Stimulated activated CD8-positive, alpha-beta memory T cell treated with anti-CD3 and anti-CD28 coated beads, Interleukin-7, amount 100 ng/mL, for 4 hours (primary cell): Measurements from ENCODE around the gene RMND5A.
"Not testable (repeated sequence)": the region's sequence is repeated elsewhere in the genome, so short reads cannot be mapped to it uniquely, and the experiment has no call there.

Experiments
- DNase-seq, 2 donors: peaks; one replicate each; pipeline ENCODE4 v3.0.0-alpha.2; 2020; ENCODE audit warnings: low read depth in 2 of 2

The RMND5A gene

DNA sequence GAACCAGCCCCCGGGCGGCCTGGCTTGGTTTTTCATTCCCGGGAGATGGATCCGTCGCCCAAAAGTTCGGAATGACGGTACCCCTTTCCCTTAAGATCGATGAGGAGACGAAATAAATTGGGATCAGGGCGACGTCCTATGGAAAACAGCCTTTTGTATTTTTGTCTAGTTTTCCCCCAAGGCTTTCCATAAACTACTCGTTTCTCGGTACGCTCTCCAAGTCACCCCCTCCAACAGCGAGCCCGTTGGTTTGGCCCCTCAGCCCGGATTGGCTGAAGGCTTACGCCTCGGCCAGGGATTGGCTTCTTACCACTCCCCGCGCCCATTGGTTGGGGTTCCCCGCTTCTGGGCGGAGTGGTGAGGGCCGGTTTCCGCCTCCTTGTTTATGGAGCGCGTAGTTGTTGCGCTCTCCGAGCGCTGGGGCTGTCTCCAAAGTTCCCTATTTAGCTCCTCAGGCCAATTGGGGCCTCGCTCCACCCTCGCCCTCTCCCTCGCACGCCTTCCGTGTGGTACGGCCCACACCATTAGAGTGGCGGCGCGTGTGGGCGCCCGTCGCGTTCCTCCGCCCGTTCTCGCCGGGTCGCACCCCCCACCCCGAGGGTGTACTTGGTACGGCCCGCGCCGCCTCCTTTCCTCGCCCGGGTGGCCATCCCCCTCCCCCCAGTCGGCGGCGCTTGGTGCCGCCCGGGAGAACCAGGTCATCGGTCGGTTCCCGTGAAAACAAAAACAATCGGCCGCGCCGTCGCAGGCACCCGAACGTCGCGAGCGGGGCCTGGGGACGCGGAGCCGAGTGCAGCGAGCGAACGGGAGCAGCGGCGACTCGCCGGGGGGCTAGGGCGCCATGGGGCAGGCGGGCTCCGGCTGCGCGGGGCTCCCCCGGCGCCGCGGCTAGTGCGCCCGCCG is at the start of gene RMND5A:
TSS of gene RMND5A (plus strand) at position 655 of the 903 bp plus-strand sequence. CDS start 377 bp downstream, outside the sequence.
- peak; percentile 89 to 95 for DNase-seq

GRCh38 chr2:86671337-86671981 is 48.6 kb upstream of the RMND5A start:
- DNase-seq, result no peak

- DNase-seq, result no peak
Observed at GRCh38 chr2:86672027-86672545, 48.0 kb upstream of the RMND5A start.

- no peak for DNase-seq
Observed at GRCh38 chr2:86673011-86673410, 47.1 kb upstream of the RMND5A start.

GRCh38 chr2:86673986-86674670 is 46.0 kb upstream of the RMND5A start:
- no peak for DNase-seq

GRCh38 chr2:86675104-86675503 is 45.0 kb upstream of the RMND5A start:
- no peak for DNase-seq

- DNase-seq, result no peak
Observed at GRCh38 chr2:86675511-86676015, 44.5 kb upstream of the RMND5A start.

- no peak for DNase-seq
Observed at GRCh38 chr2:86677816-86678215, 42.3 kb upstream of the RMND5A start.

GRCh38 chr2:86679036-86679435 is 41.1 kb upstream of the RMND5A start:
- DNase-seq, result no peak

DNA sequence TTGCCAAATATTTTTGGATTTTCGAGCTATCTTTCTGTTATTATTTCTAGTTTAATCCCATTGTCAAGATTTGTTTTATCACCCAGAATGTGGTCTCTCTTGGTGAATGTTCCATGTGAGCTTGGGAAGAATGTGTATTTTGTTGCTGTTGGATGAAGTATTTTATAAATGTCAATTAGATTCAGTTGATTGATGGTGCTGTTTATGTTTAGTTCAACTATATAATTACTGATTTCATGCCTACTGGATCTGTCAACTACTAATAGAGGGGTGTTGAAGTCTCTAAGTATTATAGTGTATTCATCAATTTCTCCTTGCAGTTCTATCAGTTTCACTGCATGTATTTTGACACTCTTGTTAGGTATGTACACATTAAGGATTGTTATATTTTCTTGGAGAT is 34.7 kb upstream of the RMND5A start:
- DNase-seq, result no peak

GRCh38 chr2:86686460-86686859 is 33.6 kb upstream of the RMND5A start:
- no peak for DNase-seq

- DNase-seq, result no peak
Observed at GRCh38 chr2:86686905-86687304, 33.2 kb upstream of the RMND5A start.

DNA sequence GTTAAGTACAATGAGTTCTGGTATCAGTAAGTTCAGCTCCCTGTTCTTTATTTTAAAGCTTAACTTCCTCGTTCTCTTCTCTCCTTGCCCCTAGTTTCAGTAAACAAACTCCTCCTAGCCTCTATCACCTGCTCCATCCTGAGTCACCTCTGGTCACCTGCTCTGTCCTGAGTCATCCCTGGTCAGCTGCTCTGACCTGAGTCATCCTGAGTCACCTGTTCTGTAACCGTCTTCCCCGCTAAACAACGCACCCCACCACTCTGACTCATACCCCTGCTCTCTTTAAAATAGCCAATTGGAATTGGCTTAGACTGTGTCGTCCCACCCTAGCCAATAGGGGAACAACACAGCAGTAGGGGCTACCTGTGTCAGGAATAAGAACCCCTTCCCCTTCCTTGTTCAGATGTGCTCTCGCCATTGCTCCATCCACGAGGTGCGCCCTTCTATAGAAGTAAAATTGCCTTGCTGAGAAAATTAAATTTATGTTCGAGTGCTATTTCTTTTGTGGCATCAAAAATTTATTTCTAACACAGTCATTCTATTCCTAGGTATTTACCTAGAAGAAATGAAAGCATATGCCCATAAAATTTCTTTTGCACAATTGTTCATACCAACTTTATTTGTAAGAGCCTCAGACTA is 24.9 kb upstream of the RMND5A start:
- DNase-seq, result no peak

- DNase-seq, result no peak
Observed at GRCh38 chr2:86697551-86698104, 22.5 kb upstream of the RMND5A start.

DNA sequence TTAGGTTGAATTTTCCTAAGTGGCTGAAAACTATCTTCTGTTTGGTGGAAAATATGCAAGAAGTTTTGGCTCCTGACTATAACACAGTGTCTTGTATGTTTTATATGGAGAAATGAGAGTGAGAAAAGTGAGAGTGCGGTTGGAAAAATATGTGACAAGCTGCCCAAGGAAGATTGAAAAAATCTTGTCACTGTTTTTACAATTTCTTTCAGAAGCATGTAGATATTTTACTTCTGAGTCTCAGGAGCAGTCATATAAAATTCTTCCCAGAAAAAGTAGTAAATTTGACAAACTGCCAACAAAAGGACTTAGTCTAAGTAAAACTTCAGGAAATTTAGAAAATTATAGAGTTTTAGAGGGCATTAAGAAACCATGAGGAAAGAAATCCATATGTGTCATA is 19.4 kb upstream of the RMND5A start:
- no peak for DNase-seq

DNA sequence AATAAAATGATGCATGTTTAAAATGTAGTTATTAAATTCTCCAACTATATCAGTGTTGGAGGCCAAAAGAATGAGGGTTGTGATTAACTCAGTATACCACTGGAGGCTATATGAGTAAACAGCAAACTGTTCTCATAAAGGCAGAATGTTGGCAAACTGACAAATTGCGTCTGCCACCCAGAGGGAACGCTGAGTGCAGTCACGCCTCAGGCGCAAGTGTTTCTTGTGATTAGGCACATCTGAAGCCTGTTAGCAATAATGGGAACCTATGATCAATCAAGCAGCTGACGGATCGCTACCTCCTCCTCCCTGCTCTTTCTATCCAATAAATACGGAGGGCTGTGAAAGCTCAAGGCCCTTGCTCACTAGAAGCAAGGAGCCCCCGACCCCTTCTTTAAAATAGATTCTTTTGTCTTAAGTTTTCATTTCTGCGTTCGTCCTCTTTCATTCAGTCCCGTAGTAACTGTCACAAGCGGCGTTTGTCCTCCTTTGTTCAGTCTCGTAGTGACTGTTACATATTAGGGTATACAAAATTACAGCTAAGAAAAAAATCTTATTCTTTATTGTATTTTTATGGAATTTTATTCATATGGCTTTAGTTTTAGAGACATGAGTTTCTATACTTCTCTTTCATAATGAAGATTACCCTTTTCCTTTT is 16.3 kb upstream of the RMND5A start:
- no peak for DNase-seq

DNA sequence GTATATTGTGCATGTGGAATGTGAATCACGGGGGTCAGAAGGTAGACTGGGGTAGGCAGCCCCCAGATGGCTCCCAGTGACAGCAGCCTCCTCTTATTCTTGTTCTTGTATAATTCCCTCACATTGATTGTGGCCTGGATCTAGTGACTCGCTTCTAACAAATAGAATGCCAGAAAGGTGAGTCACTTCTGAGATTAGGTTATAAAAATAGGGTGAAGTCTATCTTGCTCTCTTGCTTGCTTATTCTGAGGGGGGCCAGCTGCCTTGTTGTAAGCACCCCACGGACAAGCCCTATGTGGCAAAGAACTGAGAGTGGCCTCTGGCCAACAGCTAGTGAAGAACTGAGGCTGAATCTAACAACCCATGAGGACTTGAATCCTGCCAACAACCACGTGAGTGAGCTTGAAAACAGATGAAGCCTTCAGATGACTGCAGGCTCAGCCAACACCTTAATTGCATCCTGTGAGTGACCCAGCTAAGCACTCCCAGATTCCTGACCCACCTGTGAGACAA is 15.6 kb upstream of the RMND5A start:
- no peak for DNase-seq

DNA sequence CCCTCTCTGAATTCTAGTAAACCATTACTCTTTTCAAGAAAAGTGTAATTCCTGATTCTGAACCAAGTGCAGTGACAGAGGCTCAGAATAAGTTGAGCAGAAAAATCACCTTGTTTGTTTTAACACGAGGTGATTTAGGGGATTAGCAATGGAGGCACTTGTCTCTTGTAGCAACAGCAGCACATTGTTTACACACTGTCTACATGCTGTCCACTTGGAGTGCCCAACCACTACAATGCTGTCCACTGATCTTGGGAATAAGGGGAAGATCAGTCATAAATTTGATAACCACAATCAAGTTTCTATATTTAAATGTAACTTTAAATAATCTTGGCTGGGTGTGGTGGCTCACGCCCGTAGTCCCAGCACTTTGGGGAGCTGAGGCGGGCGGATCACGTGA is 13.9 kb upstream of the RMND5A start:
- no peak for DNase-seq

- no peak for DNase-seq
Observed at GRCh38 chr2:86706935-86707334, 13.2 kb upstream of the RMND5A start.

- not testable (repeated sequence) for DNase-seq
Observed at GRCh38 chr2:86708126-86708525, 12.0 kb upstream of the RMND5A start.
